Measurements from ENCODE around the gene PTPN14. TPM values are rescaled to one million over a fixed set of nuclear protein-coding genes. Genes with fewer than 3 reads are reported as not detected.

PTPN14 gene
- total and polyA plus RNA-seq, 2 experiments from 2014 or later: 18.7 to 70.2 TPM

DNA sequence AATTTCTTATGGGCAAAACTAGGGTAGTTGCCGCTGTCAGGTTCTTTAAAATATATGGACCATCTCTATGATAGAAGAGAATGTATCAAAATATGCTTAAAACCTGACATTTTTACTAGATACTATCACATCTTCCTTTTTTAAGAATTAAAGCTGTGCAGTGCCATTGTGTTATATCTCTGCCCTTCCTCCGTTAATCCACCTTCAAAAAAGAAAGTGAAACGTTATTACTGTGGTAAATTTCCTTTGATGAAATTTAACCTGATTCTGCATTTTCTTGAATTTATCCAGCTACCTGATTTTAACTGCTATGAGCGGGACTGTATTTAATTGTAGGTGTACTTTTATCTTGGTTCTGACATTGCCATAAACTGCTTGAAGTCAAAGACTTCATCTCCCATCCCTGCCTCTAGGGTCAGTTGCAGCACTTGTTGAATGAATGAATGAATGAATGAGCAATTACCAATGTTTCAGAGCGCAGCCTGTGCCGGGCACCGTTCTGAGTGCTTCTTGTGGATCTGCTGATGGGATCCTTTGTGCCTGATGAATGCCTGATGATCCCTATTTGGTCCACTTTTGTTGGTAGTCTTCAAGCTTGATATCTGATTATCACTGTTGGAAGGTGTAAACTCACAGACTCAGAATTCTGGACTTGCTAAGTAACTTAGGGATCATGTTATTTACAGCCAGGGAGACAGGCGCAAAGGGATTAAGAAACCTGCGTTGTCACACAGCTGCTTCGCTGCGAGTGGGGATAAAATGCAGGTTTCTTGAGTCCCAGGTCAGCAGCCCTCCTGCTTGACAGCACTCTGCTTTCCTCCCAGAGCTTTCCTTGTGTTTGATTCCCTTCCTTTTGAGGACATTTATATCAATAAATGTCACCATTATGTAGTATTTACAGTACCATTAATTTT, 240.4 kb downstream of the PTPN14 start:
- ATAC-seq (no peak), DNase-seq (ENCODE audit: low spot score) (no peak)
- H3K27me3 ChIP-seq (ENCODE audit: insufficient read depth): peaks cover 52% of the 10 kb centered on the region

DNA sequence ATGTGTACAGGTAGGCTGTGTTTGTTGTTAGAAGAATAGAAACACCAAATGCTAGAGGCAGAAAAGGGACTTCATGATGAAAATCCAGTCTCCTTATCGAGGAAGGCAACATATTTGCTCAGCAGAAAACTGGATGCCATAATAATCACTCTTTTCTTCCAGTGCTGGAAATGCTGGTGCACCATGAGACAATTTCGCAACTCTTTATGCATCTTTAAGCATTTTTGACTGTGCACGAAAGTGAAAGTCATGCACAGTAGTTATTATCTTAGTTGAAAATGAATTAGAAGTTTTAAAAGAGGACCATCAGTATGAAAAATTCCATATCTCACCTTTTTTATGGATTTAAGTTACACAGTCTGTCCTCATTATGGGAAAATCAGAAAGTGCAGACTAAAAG, 241.4 kb downstream of the PTPN14 start:
- H3K36me3 ChIP-seq (ENCODE audit: insufficient read depth): no peaks in the 10 kb centered on the region
- ATAC-seq (no peak), DNase-seq (ENCODE audit: low spot score) (no peak)
- H3F3A ChIP-seq (replicated peaks; ENCODE audit: low read depth): no peaks in the 10 kb centered on the region
- H3K4me1 ChIP-seq (ENCODE audit: insufficient read depth): peaks cover 4% of the 10 kb centered on the region
- 0 out of 2 replicates have a peak, but pooled peaks cover 4% of the 10 kb centered on the region for H4K20me1 ChIP-seq (replicated peaks; ENCODE audit: insufficient read depth)
- H3K4me3 ChIP-seq: no peak overlapping the region
- H3K27ac ChIP-seq (ENCODE audit: low read depth): no peak overlapping the region
- Mint-ChIP-seq H3K36me3 (ENCODE audit: low read depth) (no peaks in the 10 kb centered on the region), H3K27me3 (ENCODE audit: insufficient read depth, low read depth, poor library complexity) (peaks cover 35% of the 10 kb centered on the region), H3K27ac (no peak overlapping the region), H3K9me3 (no peaks in the 10 kb centered on the region; the same call in 2 of the 3 replicates), H3K4me3 (no peak overlapping the region), H3K4me1 (peaks cover 40% of the 10 kb centered on the region)
- peaks cover 42% of the 10 kb centered on the region for H3K27me3 ChIP-seq (ENCODE audit: insufficient read depth)
- H3K4me2 ChIP-seq: no peak overlapping the region
- no peaks in the 10 kb centered on the region for H3K9me2 ChIP-seq (ENCODE audit: insufficient read depth)
- no peak overlapping the region for H2AFZ ChIP-seq
- no peaks in the 10 kb centered on the region for H3K79me2 ChIP-seq (replicated peaks; ENCODE audit: insufficient read depth)
- TF ChIP-seq, protein P1, sequence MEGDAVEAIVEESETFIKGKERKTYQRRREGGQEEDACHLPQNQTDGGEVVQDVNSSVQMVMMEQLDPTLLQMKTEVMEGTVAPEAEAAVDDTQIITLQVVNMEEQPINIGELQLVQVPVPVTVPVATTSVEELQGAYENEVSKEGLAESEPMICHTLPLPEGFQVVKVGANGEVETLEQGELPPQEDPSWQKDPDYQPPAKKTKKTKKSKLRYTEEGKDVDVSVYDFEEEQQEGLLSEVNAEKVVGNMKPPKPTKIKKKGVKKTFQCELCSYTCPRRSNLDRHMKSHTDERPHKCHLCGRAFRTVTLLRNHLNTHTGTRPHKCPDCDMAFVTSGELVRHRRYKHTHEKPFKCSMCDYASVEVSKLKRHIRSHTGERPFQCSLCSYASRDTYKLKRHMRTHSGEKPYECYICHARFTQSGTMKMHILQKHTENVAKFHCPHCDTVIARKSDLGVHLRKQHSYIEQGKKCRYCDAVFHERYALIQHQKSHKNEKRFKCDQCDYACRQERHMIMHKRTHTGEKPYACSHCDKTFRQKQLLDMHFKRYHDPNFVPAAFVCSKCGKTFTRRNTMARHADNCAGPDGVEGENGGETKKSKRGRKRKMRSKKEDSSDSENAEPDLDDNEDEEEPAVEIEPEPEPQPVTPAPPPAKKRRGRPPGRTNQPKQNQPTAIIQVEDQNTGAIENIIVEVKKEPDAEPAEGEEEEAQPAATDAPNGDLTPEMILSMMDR (conservative IDR thresholded peaks at IDR 0.05; ENCODE audit: low read depth in 2 of 2): no peak
- no peak for TF ChIP-seq ZNF331 (CRISPR knock-in tag; IDR thresholded peaks at IDR 0.05; ENCODE audit: low read depth)

More for the DNA sequence above, 240.4 kb downstream of the PTPN14 start:
- no peak overlapping the region for H2AFZ ChIP-seq
- no peaks in the 10 kb centered on the region; the same call in 2 of the 3 replicates for H3K9me3 Mint-ChIP-seq
- H3K27ac Mint-ChIP-seq: no peak overlapping the region
- H3K79me2 ChIP-seq (replicated peaks; ENCODE audit: insufficient read depth): no peaks in the 10 kb centered on the region
- 0 out of 2 replicates have a peak, but pooled peaks cover 4% of the 10 kb centered on the region for H4K20me1 ChIP-seq (replicated peaks; ENCODE audit: insufficient read depth)
- H3K4me1 ChIP-seq (ENCODE audit: insufficient read depth): peaks cover 7% of the 10 kb centered on the region
- H3K4me2 ChIP-seq: no peak overlapping the region
- peaks cover 46% of the 10 kb centered on the region for H3K4me1 Mint-ChIP-seq
- H3K27me3 Mint-ChIP-seq (ENCODE audit: insufficient read depth, low read depth, poor library complexity): peaks cover 43% of the 10 kb centered on the region
- H3K9me2 ChIP-seq (ENCODE audit: insufficient read depth): no peaks in the 10 kb centered on the region
- H3K27ac ChIP-seq (ENCODE audit: low read depth): no peak overlapping the region
- no peak overlapping the region for H3K4me3 Mint-ChIP-seq
- peaks cover 3% of the 10 kb centered on the region; the same call in 1 of the 3 replicates for H3K36me3 Mint-ChIP-seq (ENCODE audit: low read depth)
- no peak for TF ChIP-seq STAT1 (IDR thresholded peaks at IDR 0.05; ENCODE audit: unreplicated experiment)
- TF ChIP-seq, protein P2, sequence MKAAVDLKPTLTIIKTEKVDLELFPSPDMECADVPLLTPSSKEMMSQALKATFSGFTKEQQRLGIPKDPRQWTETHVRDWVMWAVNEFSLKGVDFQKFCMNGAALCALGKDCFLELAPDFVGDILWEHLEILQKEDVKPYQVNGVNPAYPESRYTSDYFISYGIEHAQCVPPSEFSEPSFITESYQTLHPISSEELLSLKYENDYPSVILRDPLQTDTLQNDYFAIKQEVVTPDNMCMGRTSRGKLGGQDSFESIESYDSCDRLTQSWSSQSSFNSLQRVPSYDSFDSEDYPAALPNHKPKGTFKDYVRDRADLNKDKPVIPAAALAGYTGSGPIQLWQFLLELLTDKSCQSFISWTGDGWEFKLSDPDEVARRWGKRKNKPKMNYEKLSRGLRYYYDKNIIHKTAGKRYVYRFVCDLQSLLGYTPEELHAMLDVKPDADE (IDR thresholded peaks at IDR 0.05): no peak
- H3K4me3 ChIP-seq: no peak overlapping the region
- H3K36me3 ChIP-seq (ENCODE audit: insufficient read depth): no peaks in the 10 kb centered on the region
- no peaks in the 10 kb centered on the region for H3F3A ChIP-seq (replicated peaks; ENCODE audit: low read depth)

DNA sequence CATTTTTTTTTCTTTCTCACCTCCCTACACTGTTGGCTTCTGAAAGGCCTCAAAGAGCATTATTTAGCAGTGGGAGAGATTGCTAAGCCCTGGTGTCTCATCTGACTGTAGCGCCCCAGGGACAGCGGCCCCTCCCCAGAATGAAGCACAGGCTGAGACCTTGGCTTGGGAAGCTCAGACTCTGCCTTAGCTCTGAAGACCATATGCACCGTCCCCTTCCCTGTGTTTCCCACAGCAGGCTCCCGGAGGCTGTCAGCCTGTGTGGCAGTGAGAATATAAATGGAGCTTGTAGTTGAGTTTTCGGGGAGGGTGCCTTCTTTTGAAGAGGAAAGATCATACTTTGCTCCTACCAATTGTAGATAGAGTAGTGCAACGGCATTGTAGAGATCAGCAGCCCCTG, 245.1 kb downstream of the PTPN14 start:
- Mint-ChIP-seq H3K36me3 (ENCODE audit: low read depth) (no peaks in the 10 kb centered on the region), H3K4me1 (peaks cover 26% of the 10 kb centered on the region), H3K4me3 (no peak overlapping the region), H3K27ac (no peak overlapping the region), H3K27me3 (ENCODE audit: insufficient read depth, low read depth, poor library complexity) (peaks cover 6% of the 10 kb centered on the region), H3K9me3 (no peaks in the 10 kb centered on the region)
- ATAC-seq (peak; percentile 63), DNase-seq (ENCODE audit: low spot score) (no peak)
- Histone ChIP-seq H3K27ac (ENCODE audit: low read depth) (no peak overlapping the region), H3F3A (replicated peaks; ENCODE audit: low read depth) (no peaks in the 10 kb centered on the region), H3K27me3 (ENCODE audit: insufficient read depth) (peaks cover 6% of the 10 kb centered on the region; the same call in 1 of the 2 replicates), H4K20me1 (replicated peaks; ENCODE audit: insufficient read depth) (no peaks in the 10 kb centered on the region), H3K4me2 (no peak overlapping the region), H2AFZ (no peak overlapping the region), H3K36me3 (ENCODE audit: insufficient read depth) (no peaks in the 10 kb centered on the region), H3K9me2 (ENCODE audit: insufficient read depth) (no peaks in the 10 kb centered on the region), H3K4me1 (ENCODE audit: insufficient read depth) (no peaks in the 10 kb centered on the region), H3K4me3 (no peak overlapping the region), H3K79me2 (replicated peaks; ENCODE audit: insufficient read depth) (no peaks in the 10 kb centered on the region)
- TF ChIP-seq POLR2AphosphoS5 (IDR thresholded peaks at IDR 0.05; ENCODE audit: low read depth): no peak

Measured in GM23338 (cell line).